HL-60 (cell line): ENCODE measurements around the gene EFCAB6.

Experiments used
- CTCF ChIP-seq: IDR thresholded peaks from one replicate; pipeline ENCODE4 v1.5.1; 2011; ENCODE audit warnings: low read length, control low read depth, inconsistent platforms; ENCODE audit not compliant: insufficient read depth
- GABPA ChIP-seq: IDR thresholded peaks from 2 replicates; pipeline ENCODE4 v1.6.1; 2012; ENCODE audit warnings: low read depth
- POLR2AphosphoS5 ChIP-seq: IDR thresholded peaks from 2 replicates; pipeline ENCODE4 v1.6.1; 2012; ENCODE audit warnings: low read depth
- REST ChIP-seq: IDR thresholded peaks from 2 replicates; pipeline ENCODE4 v1.6.1; 2012; ENCODE audit warnings: low read depth; ENCODE audit not compliant: insufficient replicate concordance
- SPI1 ChIP-seq: IDR thresholded peaks from 2 replicates; pipeline ENCODE4 v1.6.1; 2012; ENCODE audit warnings: low read depth, mild to moderate bottlenecking, borderline replicate concordance

DNA sequence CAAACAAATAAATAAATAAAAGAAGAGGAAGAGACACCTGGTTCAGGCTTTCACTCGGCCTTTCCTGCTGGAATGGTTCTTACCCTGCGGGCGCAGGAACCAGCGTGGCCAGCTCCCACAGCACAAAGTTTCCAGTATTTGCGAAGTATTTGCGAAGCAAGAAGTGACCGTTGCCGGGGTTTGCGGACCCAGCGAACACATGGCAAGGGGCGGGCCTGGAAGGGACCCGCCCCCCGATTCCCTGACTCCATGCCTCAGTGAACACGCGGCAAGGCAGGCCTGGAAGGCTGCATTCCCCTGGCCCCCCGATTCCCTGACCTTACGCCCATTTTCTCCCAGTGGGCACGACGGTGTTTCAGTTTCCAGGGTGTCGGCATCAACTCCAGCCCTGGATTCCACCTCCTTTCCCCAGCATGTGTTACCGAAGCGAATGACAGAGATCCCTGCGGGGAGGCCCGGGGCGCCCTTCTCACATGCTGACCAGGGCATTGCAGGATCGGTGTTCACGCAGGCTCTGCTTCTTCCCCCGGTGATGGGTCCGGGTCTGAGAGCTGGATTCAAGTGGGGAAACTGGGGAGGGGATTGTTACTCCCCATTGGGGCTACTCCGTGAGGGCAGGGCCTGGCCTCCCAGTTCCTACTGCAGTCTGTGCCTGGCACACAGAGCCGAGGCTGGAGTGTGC, 297.5 kb downstream of the EFCAB6 start:
- TF ChIP-seq CTCF (no peak), GABPA (no peak), SPI1 (no peak), REST (no peak), POLR2AphosphoS5 (no peak)
